Upper lobe of left lung (tissue), 4 donors: ENCODE data around the gene EXOC4.

Source experiments
- CTCF ChIP-seq, 6 experiments: fragments of 450-650 bp in 4 of 6; fragments of 200-600 bp in 2 of 6; sonication (generic) in 2 of 6; IDR thresholded peaks; one replicate each; pipeline ENCODE4 v1.5.1; 2016 to 2019; ENCODE audit warnings: antibody characterized with exemption in 6 of 6
- EP300 ChIP-seq, 4 donors: sonication (generic); formaldehyde crosslinking; IDR thresholded peaks; one replicate each; pipeline ENCODE4 v1.5.1; 2017; ENCODE audit warnings: antibody characterized with exemption in 4 of 4, control low read depth in 2 of 4
- POLR2A ChIP-seq, 4 donors: fragments of 450-650 bp; IDR thresholded peaks; one replicate each; pipeline ENCODE4 v1.5.1; 2016 to 2017; ENCODE audit warnings: antibody characterized with exemption in 4 of 4, mild to moderate bottlenecking in 2 of 4
- POLR2AphosphoS5 ChIP-seq, 2 donors: sonication (generic); formaldehyde crosslinking; IDR thresholded peaks; one replicate each; pipeline ENCODE4 v1.5.1; 2017; ENCODE audit warnings: antibody characterized with exemption in 2 of 2

GRCh38 chr7:133629701-133630100 is 376.8 kb downstream of the EXOC4 start:
- TF ChIP-seq CTCF (IDR thresholded peaks at IDR 0.05) (no peak), POLR2A (IDR thresholded peaks at IDR 0.05) (no peak), EP300 (IDR thresholded peaks at IDR 0.05) (no peak), POLR2AphosphoS5 (IDR thresholded peaks at IDR 0.05) (no peak)
